HG02798 (cell line): ENCODE measurements around the gene TUG1.

Experiments
- ATAC-seq: cut with Tn5 transposase; IDR thresholded peaks from one replicate; pipeline ENCODE4 v1.9.1; 2021; ENCODE audit warnings: mild to moderate bottlenecking; ENCODE audit not compliant: unreplicated experiment, poor library complexity

The TUG1 gene

GRCh38 chr22:30996462-30996861 is 27.4 kb downstream of the TUG1 start:
- ATAC-seq, result no peak

GRCh38 chr22:30998329-30998728 is 29.3 kb downstream of the TUG1 start:
- no peak for ATAC-seq

GRCh38 chr22:31001124-31001770 is 32.2 kb downstream of the TUG1 start:
- ATAC-seq, result no peak

- no peak for ATAC-seq
These were observed 36.5 kb downstream of the TUG1 start for GRCh38 chr22:31005535-31005934.

GRCh38 chr22:31019191-31019930 is 50.3 kb downstream of the TUG1 start:
- ATAC-seq, result no peak

DNA sequence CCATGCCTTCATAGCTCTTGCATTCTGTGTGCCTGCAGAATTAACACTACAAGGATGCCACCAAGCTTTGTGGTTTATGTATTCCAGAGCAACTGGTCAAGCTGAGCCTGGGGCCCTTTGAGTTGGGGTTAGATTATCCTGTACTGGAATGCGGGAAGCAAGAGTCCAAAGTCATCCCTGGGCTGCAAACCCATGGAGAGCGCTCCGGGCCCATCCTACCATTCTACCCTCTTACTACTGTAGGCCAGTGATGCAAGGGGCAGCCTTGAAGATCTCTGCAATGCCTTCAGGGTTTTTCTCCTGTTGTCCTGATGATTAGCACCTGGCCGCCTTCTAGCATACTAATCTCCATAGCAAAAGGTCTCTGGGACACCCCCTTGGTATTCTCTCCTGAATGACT is 51.3 kb downstream of the TUG1 start:
- ATAC-seq, result no peak

DNA sequence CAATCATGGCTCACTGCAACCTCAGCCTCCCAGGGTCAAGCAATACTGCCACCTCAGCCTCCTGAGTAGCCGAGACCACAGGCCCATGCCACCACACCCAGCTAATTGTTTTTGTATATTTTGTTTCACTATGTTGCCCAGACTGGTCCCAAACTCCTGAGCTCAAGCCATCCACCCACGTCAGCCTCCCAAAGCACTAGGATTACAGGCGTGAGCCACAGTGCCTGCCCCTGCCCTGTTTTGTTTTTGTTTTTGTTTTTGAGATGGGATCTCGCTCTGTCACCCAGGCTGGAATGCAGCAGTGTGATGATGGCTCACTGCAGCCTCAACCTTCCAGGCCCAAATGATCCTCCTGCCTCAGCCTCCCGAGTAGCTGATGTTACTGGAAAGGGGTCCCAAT is 53.5 kb downstream of the TUG1 start:
- no peak for ATAC-seq
